Progenitor cell of endocrine pancreas (in vitro differentiated cells): ENCODE results near the gene TSTD1. TPM values are rescaled to one million over a fixed set of nuclear protein-coding genes. Genes with fewer than 3 reads are reported as not detected.

ENCODE experiments used
- DNase-seq: peaks from one replicate; pipeline ENCODE4 v3.0.0; 2021; ENCODE audit warnings: low spot score; ENCODE audit not compliant: unreplicated experiment
- H3K27ac Mint-ChIP-seq: 2 replicates; pipeline ENCODE4 v1.8.0; 2021; ENCODE audit warnings: mild to moderate bottlenecking, moderate library complexity, mixed read lengths
- H3K27me3 Mint-ChIP-seq: 2 replicates; pipeline ENCODE4 v1.8.0; 2021; ENCODE audit warnings: mixed read lengths
- H3K36me3 Mint-ChIP-seq: 2 replicates; pipeline ENCODE4 v1.8.0; 2022; ENCODE audit warnings: mixed read lengths; ENCODE audit not compliant: insufficient read depth
- H3K4me1 Mint-ChIP-seq: 2 replicates; pipeline ENCODE4 v1.8.0; 2021; ENCODE audit warnings: low read depth, mixed read lengths
- H3K4me3 Mint-ChIP-seq: 2 replicates; pipeline ENCODE4 v1.8.0; 2021; ENCODE audit warnings: low read depth, mild to moderate bottlenecking, moderate library complexity, mixed read lengths
- H3K9me3 Mint-ChIP-seq: 2 replicates; pipeline ENCODE4 v1.8.0; 2021; ENCODE audit warnings: low read depth, mixed read lengths
- CTCF ChIP-seq: fragments of 200-600 bp; sonication (generic); IDR thresholded peaks from one replicate; pipeline ENCODE4 v1.5.0; 2021; ENCODE audit warnings: antibody characterized with exemption, mild to moderate bottlenecking; ENCODE audit not compliant: unreplicated experiment
- total RNA-seq: library from RNA; stranded (reverse); gene quantifications from 2 replicates; pipeline ENCODE4 v1.2.1, GENCODE V29; 2021

The TSTD1 gene
- total RNA-seq, 1 donor from 2014 or later: 54.7 TPM

DNA sequence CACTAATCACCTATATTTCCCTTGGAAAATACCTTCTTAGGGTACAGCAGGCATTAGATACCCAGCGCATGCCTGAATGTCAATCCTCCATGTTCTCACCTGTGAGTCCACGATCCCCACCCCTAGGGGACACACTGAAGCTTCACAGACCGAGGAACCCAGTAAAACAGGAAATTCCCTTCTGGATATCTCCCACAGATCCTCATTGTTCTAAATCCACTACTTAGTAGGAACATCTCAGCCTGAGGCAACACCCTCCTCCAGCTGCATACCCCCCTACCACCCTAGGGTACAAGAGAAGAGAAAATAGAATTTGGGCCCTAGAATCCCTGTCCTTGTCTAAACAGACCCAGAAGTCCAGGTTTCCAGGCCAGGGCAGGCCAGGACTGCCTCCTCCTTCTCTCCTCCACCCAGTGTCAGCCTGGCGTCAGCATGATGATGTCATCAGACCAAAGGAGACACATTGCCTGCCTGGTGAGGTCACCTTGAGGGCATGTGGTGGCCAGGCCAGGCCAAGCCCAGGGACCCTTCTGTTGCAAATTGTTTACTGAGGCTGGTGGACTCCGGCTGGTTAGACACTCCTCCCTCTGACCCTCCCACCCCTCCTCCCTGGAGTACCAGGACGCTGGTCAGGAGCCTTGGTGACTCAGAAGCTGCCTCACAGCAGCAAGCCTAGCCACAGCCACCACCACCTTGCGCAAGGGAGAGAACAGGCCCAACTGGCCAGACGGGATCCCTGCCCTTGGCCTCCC, 44.4 kb upstream of the TSTD1 start:
- H3K9me3 Mint-ChIP-seq: no peaks in the 10 kb centered on the region
- peaks cover 31% of the 10 kb centered on the region for H3K4me1 Mint-ChIP-seq
- DNase-seq: peak; percentile 52
- H3K36me3 Mint-ChIP-seq: no peaks in the 10 kb centered on the region
- H3K27ac Mint-ChIP-seq: peak overlapping the region; percentile 98
- H3K27me3 Mint-ChIP-seq: no peaks in the 10 kb centered on the region
- TF ChIP-seq CTCF: no peak
- no peak overlapping the region for H3K4me3 Mint-ChIP-seq

DNA sequence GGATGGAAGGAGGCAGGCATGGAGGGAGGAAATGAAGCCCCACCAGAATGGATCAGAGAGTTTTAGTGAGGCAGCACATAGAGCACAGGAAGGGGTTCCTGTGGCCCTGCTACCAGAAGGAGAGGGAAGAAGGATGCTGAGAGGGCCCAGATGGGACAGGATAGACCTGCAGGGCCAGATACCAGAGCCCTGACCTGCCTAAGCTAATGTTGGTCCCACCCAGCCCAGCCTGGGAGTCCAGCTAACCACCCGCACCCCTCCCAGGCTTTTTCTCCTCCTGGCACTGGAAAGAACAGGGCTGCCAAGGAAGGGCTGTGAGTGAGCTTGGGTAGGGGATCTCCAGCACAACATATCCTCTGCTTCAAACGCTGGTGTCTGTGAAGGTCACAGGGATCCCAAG, 43.7 kb upstream of the TSTD1 start:
- H3K9me3 Mint-ChIP-seq: no peaks in the 10 kb centered on the region
- H3K36me3 Mint-ChIP-seq: no peaks in the 10 kb centered on the region
- no peak for TF ChIP-seq CTCF
- H3K4me3 Mint-ChIP-seq: no peak overlapping the region
- H3K4me1 Mint-ChIP-seq: peaks cover 31% of the 10 kb centered on the region
- no peaks in the 10 kb centered on the region for H3K27me3 Mint-ChIP-seq
- DNase-seq: no peak
- H3K27ac Mint-ChIP-seq: peak overlapping the region; percentile 98

GRCh38 chr1:161081519-161081918, 42.8 kb upstream of the TSTD1 start:
- Mint-ChIP-seq H3K4me3 (no peak overlapping the region), H3K27me3 (no peaks in the 10 kb centered on the region), H3K9me3 (no peaks in the 10 kb centered on the region), H3K36me3 (no peaks in the 10 kb centered on the region), H3K4me1 (peaks cover 30% of the 10 kb centered on the region), H3K27ac (peak overlapping the region; percentile 14)
- no peak for TF ChIP-seq CTCF
- DNase-seq: no peak

DNA sequence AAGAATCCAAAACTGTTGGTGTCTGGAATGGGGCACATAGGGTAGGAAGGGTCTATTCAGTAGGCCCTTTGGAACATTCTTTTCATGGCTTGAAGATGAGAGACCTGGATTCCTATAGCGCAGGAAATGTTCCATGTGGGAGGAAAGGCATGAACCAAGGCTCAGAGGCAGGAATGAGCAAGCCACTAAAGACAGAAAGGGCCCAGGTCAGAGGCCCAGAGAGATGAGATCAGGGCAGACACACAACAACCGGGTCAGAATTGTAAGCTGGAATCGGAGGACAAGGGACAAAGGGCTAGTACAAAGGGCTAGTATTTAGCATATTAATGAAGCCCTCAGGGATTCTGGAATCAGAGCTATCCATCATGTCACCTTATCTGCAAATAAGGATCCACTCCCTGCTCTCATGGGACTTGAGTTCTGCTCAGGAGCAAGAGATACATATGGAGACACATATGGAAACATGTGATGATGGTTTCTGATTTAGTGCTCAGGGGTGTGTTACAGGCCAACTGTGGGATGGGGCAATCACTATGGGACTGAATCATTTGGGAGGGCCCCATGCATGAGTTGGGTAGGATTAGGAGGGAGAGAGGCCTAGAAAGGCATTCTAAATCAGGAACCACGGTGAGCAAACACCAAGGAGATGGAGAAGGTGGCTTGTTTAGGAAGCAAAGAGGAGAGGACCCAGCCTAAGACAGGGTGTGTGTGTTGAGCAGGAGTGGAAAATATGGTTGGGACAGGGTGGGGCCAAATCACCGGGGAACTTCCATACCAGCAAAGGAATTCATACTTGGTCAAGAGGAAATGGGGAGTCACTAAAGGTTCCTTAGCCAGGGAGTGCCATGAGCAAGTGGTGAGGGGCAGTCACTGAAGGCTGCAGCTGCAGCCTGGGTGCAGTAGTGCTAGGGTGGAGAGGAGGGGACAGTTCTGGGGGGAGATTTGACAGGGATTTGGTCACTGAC, 42.0 kb upstream of the TSTD1 start:
- Mint-ChIP-seq H3K27ac (peak overlapping the region; percentile 46), H3K27me3 (no peaks in the 10 kb centered on the region), H3K4me3 (no peak overlapping the region), H3K9me3 (no peaks in the 10 kb centered on the region), H3K4me1 (peaks cover 24% of the 10 kb centered on the region), H3K36me3 (no peaks in the 10 kb centered on the region)
- TF ChIP-seq CTCF: no peak
- no peak for DNase-seq

DNA sequence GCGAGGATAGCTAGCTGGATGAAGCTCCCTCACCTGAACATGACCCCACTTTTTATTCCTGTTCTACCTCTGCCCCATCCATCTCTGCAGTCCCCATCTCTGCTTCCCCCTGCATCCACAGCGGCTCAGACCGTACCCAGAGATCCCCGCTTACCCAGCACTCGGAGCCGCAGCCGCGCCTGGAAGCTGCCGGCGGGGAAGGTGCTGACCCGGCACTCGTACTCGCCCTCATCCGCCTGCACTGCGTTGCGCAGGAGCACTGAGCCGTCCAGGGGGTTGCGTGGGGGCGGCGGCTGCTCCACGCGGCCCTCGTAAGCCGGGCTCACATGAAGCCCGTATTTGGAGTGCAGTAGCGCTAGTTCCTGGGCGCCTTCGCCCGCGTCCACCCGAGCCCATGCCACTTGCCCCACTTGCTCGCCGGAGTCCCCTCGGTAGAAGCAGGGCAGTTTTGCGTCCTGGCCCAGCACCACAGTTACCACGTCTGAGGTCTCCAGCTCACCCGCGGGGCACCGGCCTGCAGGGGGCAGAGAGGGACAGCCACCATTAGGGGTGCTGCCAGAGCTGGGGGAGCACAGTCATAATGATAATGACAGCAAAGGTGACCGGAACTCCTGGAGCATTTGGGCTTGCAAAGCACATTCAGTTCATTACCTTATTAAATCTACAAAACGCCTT, 40.8 kb upstream of the TSTD1 start:
- no peaks in the 10 kb centered on the region for H3K36me3 Mint-ChIP-seq
- H3K9me3 Mint-ChIP-seq: no peaks in the 10 kb centered on the region
- H3K27me3 Mint-ChIP-seq: no peaks in the 10 kb centered on the region
- no peak overlapping the region for H3K27ac Mint-ChIP-seq
- no peak for DNase-seq
- peaks cover 18% of the 10 kb centered on the region for H3K4me1 Mint-ChIP-seq
- no peak overlapping the region for H3K4me3 Mint-ChIP-seq
- no peak for TF ChIP-seq CTCF
